Measurements from ENCODE around the gene STK26. TPM values are rescaled to one million over a fixed set of nuclear protein-coding genes. Genes with fewer than 3 reads are reported as not detected.
A peak's percentile ranks its signal among the peaks of the same experiment; 100 is the strongest.
"Not testable (repeated sequence)": the region's sequence is repeated elsewhere in the genome, so short reads cannot be mapped to it uniquely, and the experiment has no call there.

Gene STK26
- total RNA-seq, 2 experiments from 2014 or later = 75.4 to 79.9 TPM

DNA sequence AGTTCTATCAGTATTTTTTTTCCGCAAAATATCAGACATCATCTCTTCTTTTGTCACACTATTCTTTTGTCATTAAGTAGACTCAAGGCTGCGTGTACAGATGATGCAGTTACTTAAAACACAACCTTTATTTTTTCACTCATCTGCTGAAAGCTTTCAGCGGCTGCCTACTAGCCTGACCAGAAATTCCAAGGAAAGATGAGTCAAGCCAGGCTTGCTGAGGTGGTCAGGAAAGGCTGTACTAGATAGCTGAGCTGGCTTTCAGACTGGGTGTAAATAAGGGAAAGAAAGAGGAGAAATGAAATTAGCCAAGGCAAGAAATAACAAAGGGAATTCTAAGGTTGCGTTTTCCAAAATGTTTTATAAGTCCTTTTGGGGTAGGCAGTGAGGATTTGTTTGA lies 17.9 kb downstream of the STK26 start:
- H3K36me3 Mint-ChIP-seq (ENCODE audit: low read depth) = peaks cover 2% of the 10 kb centered on the region
- no peak for ATAC-seq

DNA sequence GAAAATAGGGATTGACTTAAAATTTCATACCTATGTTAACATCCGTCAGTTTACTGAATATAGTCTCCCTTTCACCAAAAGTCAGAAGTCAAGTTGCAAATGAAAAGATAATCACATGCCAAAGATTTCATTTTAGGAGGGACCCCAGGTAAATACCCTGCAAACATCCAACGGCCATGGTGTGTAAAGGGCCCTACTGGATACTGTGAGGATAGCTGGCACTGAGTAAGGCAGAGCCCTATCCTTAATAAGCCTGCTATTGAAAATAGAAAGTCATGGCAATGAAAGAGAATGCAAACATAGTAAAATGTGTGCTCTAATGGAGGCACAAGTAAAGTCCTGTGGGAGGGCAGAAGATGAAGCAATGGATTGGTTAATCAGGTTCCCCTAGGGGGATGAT lies 20.9 kb downstream of the STK26 start:
- ChIA-PET CTCF (no interaction called here), POLR2A (no interaction called here)
- no peaks in the 10 kb centered on the region for H3K9me3 Mint-ChIP-seq
- intact Hi-C loops (cut with micrococcal nuclease) = no loop called here
- TF ChIP-seq, protein P1, sequence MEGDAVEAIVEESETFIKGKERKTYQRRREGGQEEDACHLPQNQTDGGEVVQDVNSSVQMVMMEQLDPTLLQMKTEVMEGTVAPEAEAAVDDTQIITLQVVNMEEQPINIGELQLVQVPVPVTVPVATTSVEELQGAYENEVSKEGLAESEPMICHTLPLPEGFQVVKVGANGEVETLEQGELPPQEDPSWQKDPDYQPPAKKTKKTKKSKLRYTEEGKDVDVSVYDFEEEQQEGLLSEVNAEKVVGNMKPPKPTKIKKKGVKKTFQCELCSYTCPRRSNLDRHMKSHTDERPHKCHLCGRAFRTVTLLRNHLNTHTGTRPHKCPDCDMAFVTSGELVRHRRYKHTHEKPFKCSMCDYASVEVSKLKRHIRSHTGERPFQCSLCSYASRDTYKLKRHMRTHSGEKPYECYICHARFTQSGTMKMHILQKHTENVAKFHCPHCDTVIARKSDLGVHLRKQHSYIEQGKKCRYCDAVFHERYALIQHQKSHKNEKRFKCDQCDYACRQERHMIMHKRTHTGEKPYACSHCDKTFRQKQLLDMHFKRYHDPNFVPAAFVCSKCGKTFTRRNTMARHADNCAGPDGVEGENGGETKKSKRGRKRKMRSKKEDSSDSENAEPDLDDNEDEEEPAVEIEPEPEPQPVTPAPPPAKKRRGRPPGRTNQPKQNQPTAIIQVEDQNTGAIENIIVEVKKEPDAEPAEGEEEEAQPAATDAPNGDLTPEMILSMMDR (IDR thresholded peaks at IDR 0.05) = no peak
- H3K4me1 Mint-ChIP-seq (ENCODE audit: low read depth) = peaks cover 59% of the 10 kb centered on the region
- H3K27ac Mint-ChIP-seq = peak overlapping the region; percentile 30
- DNase-seq (no peak), ATAC-seq (no peak)
- H3K27me3 Mint-ChIP-seq = no peaks in the 10 kb centered on the region
- no peak overlapping the region for H3K4me3 Mint-ChIP-seq
- H3K36me3 Mint-ChIP-seq (ENCODE audit: low read depth) = no peaks in the 10 kb centered on the region

More for the DNA sequence above, 17.9 kb downstream of the STK26 start:
- no peak for DNase-seq
- TF ChIP-seq, protein P1 (IDR thresholded peaks at IDR 0.05) = no peak
- Mint-ChIP-seq H3K27ac (no peak overlapping the region), H3K27me3 (no peaks in the 10 kb centered on the region), H3K4me1 (ENCODE audit: low read depth) (peaks cover 61% of the 10 kb centered on the region), H3K4me3 (no peak overlapping the region), H3K9me3 (no peaks in the 10 kb centered on the region)
- POLR2A ChIA-PET = interaction anchor here (1.0 kb wide), 1 partner anchor 9 kb away, joined by 3 read pairs; no protein-coding TSS in a partner anchor
- CTCF ChIA-PET = no interaction called here
- intact Hi-C loops (cut with micrococcal nuclease) = no loop called here

DNA sequence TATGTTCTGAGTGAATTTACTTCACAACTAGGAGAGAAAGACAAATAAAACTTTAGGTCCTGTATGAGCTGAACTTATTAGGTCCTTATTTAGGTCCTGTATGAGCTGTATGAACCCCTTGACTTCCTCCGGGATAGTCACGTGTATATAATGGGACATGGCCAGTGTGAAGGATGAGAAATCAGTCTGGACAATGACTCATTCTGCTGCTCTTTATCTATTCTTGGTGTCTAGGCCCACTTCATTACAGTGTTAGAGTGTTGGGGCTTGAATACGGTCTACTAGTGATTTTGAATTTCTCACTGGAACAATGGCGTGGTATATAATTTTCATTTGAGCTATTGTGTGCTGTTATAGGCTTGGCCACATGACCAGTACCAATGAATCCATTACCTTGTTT lies 21.9 kb downstream of the STK26 start:
- peaks cover 6% of the 10 kb centered on the region for H3K36me3 Mint-ChIP-seq (ENCODE audit: low read depth)
- no peak overlapping the region for H3K27ac Mint-ChIP-seq
- intact Hi-C loops (cut with micrococcal nuclease) = no loop called here
- H3K4me3 Mint-ChIP-seq = no peak overlapping the region
- POLR2A ChIA-PET = no interaction called here
- no peak for DNase-seq
- H3K9me3 Mint-ChIP-seq = no peaks in the 10 kb centered on the region
- CTCF ChIA-PET = no interaction called here
- TF ChIP-seq, protein P1 (IDR thresholded peaks at IDR 0.05) = no peak
- no peak for ATAC-seq
- H3K27me3 Mint-ChIP-seq = no peaks in the 10 kb centered on the region
- peaks cover 59% of the 10 kb centered on the region for H3K4me1 Mint-ChIP-seq (ENCODE audit: low read depth)

DNA sequence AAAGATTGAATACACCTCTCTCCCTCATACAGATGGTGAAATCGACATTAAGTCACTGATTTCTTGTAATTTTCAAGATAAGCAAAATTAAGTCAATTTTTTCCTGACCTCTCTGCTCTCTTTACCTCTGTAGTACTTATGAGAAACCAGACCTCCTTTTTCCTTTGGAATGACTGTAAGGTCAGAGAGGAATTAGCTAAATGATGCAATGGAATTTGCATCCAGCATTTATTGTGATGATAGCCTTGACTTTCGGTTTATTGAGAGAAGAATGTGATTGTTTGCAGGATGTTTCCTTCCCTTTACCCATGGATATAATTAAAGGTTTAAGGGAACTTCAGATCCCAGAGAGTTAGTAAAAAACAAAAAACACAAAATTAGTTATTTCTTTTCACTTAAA lies 22.4 kb downstream of the STK26 start:
- intact Hi-C loops (cut with micrococcal nuclease) = no loop called here
- Mint-ChIP-seq H3K27me3 (no peaks in the 10 kb centered on the region), H3K27ac (no peak overlapping the region), H3K4me1 (ENCODE audit: low read depth) (peaks cover 55% of the 10 kb centered on the region), H3K4me3 (no peak overlapping the region), H3K36me3 (ENCODE audit: low read depth) (peaks cover 8% of the 10 kb centered on the region), H3K9me3 (no peaks in the 10 kb centered on the region)
- ChIA-PET CTCF (no interaction called here), POLR2A (no interaction called here)
- DNase-seq (no peak), ATAC-seq (no peak)
- TF ChIP-seq, protein P1 (IDR thresholded peaks at IDR 0.05) = no peak

DNA sequence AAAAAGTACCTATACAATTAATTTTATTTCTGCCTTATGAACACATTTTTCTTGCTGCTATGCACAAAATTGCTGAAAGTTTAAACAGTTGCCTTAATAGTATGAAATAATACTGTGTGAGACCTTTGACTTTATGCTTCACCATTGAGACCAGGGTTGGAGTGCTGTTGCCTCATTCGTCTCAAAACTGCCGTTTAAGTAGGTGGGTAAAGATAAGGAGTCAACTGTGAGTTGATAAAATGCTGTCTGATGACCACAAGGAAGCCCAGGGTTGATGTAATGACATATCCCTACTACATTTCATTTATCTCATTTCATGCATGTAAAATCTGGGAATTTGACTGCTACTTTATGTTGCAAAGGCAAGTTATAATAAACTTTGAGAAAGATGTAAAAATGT lies 23.4 kb downstream of the STK26 start:
- H3K27me3 Mint-ChIP-seq = no peaks in the 10 kb centered on the region
- H3K36me3 Mint-ChIP-seq (ENCODE audit: low read depth) = peaks cover 8% of the 10 kb centered on the region
- ChIA-PET POLR2A (no interaction called here), CTCF (interaction anchor here (1.3 kb wide), 1 partner anchor 25 kb away, joined by 3 read pairs; no protein-coding TSS in a partner anchor)
- TF ChIP-seq, protein P1 (IDR thresholded peaks at IDR 0.05) = no peak
- peaks cover 49% of the 10 kb centered on the region for H3K4me1 Mint-ChIP-seq (ENCODE audit: low read depth)
- DNase-seq (no peak), ATAC-seq (no peak)
- H3K4me3 Mint-ChIP-seq = no peak overlapping the region
- intact Hi-C loops (cut with micrococcal nuclease) = no loop called here
- no peak overlapping the region for H3K27ac Mint-ChIP-seq
- H3K9me3 Mint-ChIP-seq = no peaks in the 10 kb centered on the region

DNA sequence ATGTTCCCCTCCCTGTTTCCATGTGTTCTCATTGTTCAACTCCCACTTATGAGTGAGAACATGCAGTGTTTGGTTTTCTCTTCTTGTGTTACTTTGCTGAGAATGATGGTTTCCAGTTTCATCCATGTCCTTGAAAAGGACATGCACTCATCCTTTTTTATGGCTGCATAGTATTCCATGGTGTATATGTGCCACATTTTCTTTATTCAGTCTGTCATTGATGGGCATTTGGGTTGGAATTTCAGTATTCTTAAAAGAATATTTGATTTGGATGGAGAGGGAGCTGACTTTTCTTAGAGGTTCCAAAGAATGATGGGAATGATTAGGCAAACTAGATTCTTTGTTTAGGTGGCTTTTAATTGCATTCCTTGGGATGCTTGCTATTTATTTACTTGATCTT lies 28.7 kb downstream of the STK26 start:
- ATAC-seq; H3K27ac Mint-ChIP-seq; H3K27me3 Mint-ChIP-seq; POLR2A ChIA-PET; intact Hi-C loops (cut with micrococcal nuclease); H3K4me3 Mint-ChIP-seq; H3K9me3 Mint-ChIP-seq; DNase-seq; CTCF ChIA-PET: not testable (repeated sequence)
- Mint-ChIP-seq H3K36me3 (ENCODE audit: low read depth) (peaks cover 21% of the 10 kb centered on the region), H3K4me1 (ENCODE audit: low read depth) (peaks cover 40% of the 10 kb centered on the region)

Data from activated CD8-positive, alpha-beta T cell treated with anti-CD3 and anti-CD28 coated beads for 36 hours (primary cell).